ENCODE data around the gene TMEM221. TPM values are rescaled to one million over a fixed set of nuclear protein-coding genes. Genes with fewer than 3 reads are reported as not detected.

Gene TMEM221
- polyA plus RNA-seq, 1 donor, result 1.3 TPM

DNA sequence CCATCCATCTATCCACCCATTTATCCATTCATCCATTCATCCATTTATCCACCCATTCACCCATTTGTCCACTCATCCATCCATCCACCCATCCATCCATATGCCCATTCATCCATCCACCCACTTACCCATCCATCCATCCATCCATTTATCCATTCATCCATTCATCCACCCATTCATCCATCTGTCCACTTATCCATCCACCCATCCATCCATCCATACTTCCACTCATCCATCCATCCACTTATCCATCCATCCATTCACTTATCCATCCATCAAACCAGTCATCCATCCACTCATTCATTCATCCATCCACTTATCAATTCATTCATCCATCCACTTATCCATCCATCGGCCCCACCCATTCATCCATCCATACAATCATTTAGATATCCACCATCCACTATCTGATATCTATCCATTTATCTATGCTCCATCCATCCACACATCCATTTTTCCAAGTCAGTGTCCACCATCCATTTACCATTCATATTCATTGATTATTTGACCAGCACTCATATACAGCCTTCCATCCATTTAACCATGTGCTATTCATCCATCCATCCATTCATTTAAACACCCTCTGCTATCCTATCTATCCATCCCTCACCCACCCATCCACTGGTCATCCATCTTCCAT lies 2.8 kb downstream of the TMEM221 start:
- DNase-seq (ENCODE audit: low read depth), result no peak

- peak; percentile 82 for DNase-seq (ENCODE audit: low read depth)
These were observed 7.0 kb downstream of the TMEM221 start for GRCh38 chr19:17441241-17442021.

- DNase-seq (ENCODE audit: low read depth), result no peak
These were observed 11.6 kb downstream of the TMEM221 start for GRCh38 chr19:17436874-17437267.

- DNase-seq (ENCODE audit: low read depth), result no peak
These were observed 12.2 kb downstream of the TMEM221 start for GRCh38 chr19:17436094-17436873.

DNA sequence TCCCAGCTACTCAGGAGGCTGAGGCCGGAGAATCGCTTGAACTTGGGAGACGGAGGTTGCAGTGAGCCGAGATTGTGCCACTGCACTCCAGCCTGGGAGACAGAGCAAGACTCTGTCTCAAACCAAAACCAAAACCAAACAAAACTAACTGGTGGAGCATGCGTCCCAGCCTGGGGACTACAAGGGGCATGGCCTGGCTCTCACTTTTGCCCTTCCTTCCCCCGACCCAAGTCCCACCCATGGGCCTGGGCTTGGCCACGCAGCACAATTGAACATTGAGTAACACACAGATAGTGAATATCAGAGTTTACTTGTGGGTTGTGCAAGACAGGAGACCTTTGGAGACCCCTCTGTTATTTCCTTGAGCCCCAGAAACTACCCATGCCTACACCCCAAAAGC lies 13.2 kb downstream of the TMEM221 start:
- no peak for DNase-seq (ENCODE audit: low read depth)

DNA sequence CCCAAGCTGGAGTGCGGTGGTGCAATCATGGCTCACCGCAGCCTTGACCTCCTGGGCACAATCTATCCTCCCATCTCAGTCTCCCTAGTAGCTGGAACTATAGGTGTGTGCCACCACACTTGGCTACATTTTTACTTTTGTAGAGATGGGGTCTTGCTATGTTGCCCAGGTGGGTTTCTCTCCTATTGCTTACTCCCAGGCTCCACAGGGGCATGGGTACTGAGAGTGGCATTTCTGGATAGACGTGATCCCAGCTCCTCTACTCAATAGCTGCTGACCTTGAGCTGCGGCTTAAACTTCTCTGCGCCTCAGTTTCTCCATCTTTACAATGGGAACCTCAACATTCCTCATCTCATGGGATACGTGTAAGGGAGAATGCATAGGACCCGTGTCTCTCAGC lies 17.1 kb downstream of the TMEM221 start:
- DNase-seq (ENCODE audit: low read depth), result no peak

GRCh38 chr19:17429641-17430113 lies 18.8 kb downstream of the TMEM221 start:
- DNase-seq (ENCODE audit: low read depth), result no peak

DNA sequence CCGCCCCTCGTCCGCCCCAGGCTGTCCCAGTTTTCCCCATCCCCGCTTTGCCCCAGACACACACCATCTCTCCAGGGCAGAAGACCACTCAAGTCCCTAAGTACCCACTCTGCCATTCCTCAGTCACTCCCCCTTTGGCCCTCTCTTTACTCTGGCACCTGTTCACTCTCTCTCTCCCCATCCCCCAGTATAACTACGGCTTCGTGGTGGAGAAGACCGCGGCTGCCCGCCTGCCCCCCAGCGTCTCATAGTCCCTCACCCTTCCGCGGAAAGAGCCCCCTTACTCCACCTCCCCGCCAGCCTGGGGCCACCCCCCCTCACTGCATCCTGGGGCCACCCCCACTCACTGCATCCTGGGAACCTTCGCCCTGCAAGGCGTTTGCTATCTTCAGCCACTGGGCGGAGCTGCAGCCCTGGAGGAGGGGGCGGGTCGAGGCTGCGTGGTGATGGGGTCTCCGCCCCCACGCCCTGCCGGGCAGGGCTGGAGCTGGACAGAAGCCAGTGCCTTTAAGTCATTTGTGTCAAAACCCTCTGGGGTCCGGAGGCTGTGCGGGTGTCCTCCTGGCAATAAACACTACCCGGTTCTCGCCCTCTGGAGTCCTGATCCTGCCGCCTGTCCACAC lies 23.6 kb downstream of the TMEM221 start:
- DNase-seq (ENCODE audit: low read depth), result no peak

GRCh38 chr19:17423429-17424208 lies 24.8 kb downstream of the TMEM221 start:
- no peak for DNase-seq (ENCODE audit: low read depth)

GRCh38 chr19:17421942-17422341 lies 26.5 kb downstream of the TMEM221 start:
- no peak for DNase-seq (ENCODE audit: low read depth)

DNA sequence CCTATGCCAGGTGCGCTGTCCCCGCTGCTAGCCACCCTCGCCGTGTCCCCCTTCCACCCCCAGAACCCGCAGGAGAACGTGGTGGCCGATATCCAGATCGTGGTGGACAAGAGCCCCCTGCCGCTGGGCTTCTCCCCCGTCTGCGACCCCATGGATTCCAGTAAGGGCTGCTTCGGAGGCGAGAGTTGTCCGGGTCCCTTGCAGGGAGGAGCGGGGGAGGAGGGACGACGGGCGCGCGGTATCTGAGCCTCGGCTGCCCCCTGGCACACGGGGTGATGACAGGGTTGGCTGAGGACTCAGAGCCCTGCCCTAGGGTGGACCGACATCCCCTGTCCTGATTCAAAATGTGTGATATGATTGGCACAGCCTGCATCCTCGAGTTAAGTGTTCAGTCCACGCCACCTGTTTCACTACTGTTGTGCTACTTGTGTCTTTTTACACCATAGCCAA lies 28.0 kb downstream of the TMEM221 start:
- DNase-seq (ENCODE audit: low read depth), result no peak

DNA sequence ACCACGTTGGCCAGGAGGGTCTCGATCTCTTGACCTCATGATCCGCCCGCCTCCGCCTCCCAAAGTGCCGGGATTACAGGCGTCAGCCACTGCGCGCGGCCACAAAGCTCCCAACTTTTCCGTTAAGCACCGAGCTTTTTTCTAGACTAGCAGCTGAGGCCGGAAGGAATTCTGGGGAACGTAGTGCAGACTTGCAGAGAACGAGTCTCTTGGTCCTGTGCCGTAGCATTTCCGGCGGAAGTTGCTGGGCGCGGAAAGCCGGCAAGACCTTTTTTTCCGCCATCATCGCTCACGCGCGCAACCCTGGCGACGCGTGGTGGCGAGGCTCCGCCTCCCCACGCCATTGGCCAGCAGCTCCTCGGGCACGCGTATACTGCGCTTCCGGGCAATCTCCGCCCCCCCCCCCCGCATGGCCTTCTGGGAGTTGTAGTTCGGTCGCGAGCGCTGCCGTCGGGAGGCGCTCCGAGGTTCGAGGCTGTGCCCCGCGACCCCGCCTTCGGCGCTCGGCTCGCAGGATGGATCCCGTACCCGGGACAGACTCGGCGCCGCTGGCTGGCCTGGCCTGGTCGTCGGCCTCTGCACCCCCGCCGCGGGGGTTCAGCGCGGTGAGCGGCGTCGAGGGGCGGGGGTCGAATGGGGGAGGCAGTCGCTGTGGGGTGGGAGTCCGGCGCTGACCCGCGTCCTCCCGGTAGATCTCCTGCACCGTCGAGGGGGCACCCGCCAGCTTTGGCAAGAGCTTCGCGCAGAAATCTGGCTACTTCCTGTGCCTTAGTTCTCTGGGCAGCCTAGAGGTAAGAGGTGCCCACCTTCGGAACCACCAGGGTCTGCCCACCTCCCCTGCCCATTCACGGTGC lies 28.6 kb downstream of the TMEM221 start, which contains the start of gene MVB12A:
TSS of gene MVB12A (plus strand) at position 427 of the 854 bp plus-strand sequence. CDS start at position 516, 89 bp downstream.
- DNase-seq (ENCODE audit: low read depth), result peak; percentile 99

DNA sequence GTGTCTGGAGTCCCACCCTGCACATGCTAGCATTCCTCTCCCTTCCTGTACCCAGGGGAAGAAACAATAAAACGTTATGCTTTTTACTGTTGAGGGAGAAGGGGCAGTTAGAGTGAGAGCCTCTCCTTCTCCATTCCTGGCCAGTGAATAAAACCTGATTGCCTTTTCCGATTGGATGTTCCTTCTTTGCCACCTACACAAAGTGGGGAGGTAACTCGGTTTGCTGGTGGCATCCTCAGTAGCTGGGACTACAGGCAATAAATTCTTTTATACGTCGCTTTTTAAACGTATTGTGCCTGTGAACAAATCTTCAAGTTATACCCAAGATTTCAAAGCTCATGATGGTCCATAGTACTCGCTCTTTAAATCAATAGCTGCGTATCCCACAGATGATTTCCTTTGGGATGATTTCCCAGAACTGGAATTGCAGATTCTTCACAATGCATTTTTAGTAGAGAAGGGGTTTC lies 29.3 kb downstream of the TMEM221 start:
- DNase-seq (ENCODE audit: low read depth), result no peak

- no peak for DNase-seq (ENCODE audit: low read depth)
These were observed 29.8 kb downstream of the TMEM221 start for GRCh38 chr19:17418710-17419109.

DNA sequence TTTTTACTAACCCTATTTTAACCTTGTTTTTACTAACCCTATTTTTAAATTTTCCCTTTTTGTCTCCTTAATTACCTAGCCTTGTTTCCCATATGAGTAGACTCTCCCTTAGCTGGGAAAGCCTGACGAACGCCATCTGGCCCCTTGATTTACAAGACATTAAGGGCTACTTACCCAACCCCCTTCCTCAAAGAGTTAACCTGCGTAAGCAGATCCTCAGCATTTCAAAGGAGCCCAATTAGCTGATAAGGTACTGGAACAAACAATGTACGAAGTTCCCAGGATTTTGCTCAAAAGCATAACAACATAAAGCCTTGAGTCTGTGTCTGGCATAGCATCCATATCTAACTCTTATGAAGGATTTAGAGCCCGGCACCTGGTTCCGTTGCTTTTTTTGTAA lies 33.3 kb downstream of the TMEM221 start:
- DNase-seq (ENCODE audit: low read depth), result no peak

- DNase-seq (ENCODE audit: low read depth), result no peak
These were observed 34.4 kb downstream of the TMEM221 start for GRCh38 chr19:17414097-17414496.

DNA sequence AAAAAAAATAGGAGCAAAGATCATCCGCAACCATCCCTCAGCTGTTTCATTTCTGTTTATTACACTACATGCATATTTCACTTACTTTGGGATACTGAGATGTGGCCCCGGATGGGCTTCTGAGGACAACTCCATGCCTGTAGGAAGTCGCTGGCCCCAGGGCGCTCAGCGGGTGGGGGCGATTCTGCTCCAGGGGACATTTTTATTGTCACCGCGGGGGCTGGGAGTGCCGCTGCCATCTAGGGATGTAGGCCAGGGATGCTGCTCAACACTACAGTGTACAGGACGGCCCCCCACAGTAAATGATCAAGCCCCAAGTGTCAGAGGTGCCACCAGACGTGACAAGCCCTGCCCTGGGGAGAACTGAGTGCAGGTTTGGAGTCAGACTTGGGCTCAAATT lies 36.7 kb downstream of the TMEM221 start:
- no peak for DNase-seq (ENCODE audit: low read depth)

GRCh38 chr19:17409990-17410389 lies 38.5 kb downstream of the TMEM221 start:
- no peak for DNase-seq (ENCODE audit: low read depth)

DNA sequence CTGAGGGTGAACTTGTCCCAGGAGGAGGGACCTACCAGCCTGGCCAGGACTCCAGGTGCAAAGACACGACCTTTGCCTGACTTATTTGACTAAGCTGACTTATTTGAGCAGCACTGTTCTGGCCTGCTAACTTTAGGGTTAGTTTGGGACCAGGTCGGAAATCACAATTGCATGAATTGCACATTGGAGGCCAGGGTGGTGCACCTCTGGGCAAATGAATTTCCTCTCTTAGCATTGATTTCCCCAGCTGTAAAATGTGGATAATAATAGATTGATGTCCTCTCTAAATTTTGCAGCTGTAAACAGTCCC lies 41.6 kb downstream of the TMEM221 start:
- no peak for DNase-seq (ENCODE audit: low read depth)

Data from forelimb muscle (tissue), 1 donor.